Hepatocyte (in vitro differentiated cells): ENCODE data around the gene ACAD8.

Source experiments
- CTCF ChIP-seq: fragments of 200-600 bp; sonication (generic); IDR thresholded peaks from 2 replicates; pipeline ENCODE4 v1.5.1; 2016; ENCODE audit warnings: antibody characterized with exemption, mild to moderate bottlenecking; ENCODE audit not compliant: poor library complexity
- EZH2 ChIP-seq: fragments of 200-600 bp; sonication (generic); IDR thresholded peaks from 2 replicates; pipeline ENCODE4 v1.6.1; 2016; ENCODE audit warnings: antibody characterized with exemption, mild to moderate bottlenecking, borderline replicate concordance

- TF ChIP-seq CTCF (no peak), EZH2 (no peak)
Measured at GRCh38 chr11:134287561-134287960, 34.2 kb downstream of the ACAD8 start.
